K562 (cell line): ENCODE measurements around the gene ZNF124. TPM values are rescaled to one million over a fixed set of nuclear protein-coding genes. Genes with fewer than 3 reads are reported as not detected.

Source experiments
- ATAC-seq: fragments of 200-7000 bp; cut with Tn5 transposase; 3 replicates; pipeline ENCODE4 v1.9.1; 2020; ENCODE audit warnings: moderate library complexity
- BruUV-seq: library from RNA; stranded (reverse); fragments of 400-500 nt; replicated peaks from 2 replicates; lab custom pipeline; 2021; lab: Mats Ljungman, UMichigan
- CTCF ChIA-PET: fragments of 300-600 bp; formaldehyde crosslinking; extraction: SDS; loops from one replicate; lab custom pipeline; 2021; ENCODE audit warnings: low intra/inter-chr PET ratio; lab: Yijun Ruan, JAX
- POLR2A ChIA-PET: fragments of 300-600, 350-650 bp; sonication (Branson Sonifier 250); formaldehyde crosslinking; extraction: SDS; loops from one replicate; lab custom pipeline; 2021; ENCODE audit warnings: antibody characterized with exemption, inconsistent platforms; lab: Yijun Ruan, JAX
- DNase-seq, 4 experiments: peaks; one replicate each; pipeline versions ENCODE4 v3.0.0 to v3.0.0-alpha.2; 2011 to 2018; ENCODE audit warnings: low spot score in 3 of 4, mixed read lengths in 3 of 4; ENCODE audit errors: extremely low read depth in 1 of 4
- FAIRE-seq: peaks from 2 replicates; lab custom pipeline; 2011; peaks lifted over from hg19 to GRCh38; lab: Jason Lieb, UNC
- H2AFZ ChIP-seq: 2 replicates; pipeline ENCODE4 v1.6.0; 2011; ENCODE audit warnings: low read depth, low read length, control low read depth, inconsistent platforms
- H3K27ac ChIP-seq: fragments of 200-600 bp; 3 replicates; pipeline ENCODE4 v1.8.0; 2011; ENCODE audit warnings: low read depth, mild to moderate bottlenecking, control low read depth, inconsistent platforms, low read length, moderate library complexity, mixed read lengths; ENCODE audit errors: extremely low read depth
- H3K27me3 ChIP-seq, 2 experiments: fragments of 300-600 bp in 1 of 2; 2 replicates in 1 of 2; 3 replicates in 1 of 2; pipeline versions ENCODE4 v1.6.0 to v1.8.0; 2011; ENCODE audit warnings: inconsistent platforms in 2 of 2, low read length in 2 of 2, mild to moderate bottlenecking in 1 of 2, mixed read lengths in 1 of 2, moderate library complexity in 1 of 2; ENCODE audit not compliant: control insufficient read depth in 2 of 2, insufficient read depth in 2 of 2
- H3K36me3 ChIP-seq: fragments of 300-600 bp; 3 replicates; pipeline ENCODE4 v1.8.0; 2011; ENCODE audit warnings: mild to moderate bottlenecking, low read length, inconsistent platforms; ENCODE audit not compliant: control insufficient read depth, insufficient read depth
- H3K4me1 ChIP-seq, 2 experiments: fragments of 200-600 bp in 1 of 2; replicated peaks in 1 of 2; 2 replicates in 1 of 2; 3 replicates in 1 of 2; pipeline versions ENCODE4 v1.5.1 to v1.8.0; 2011; ENCODE audit warnings: inconsistent platforms in 2 of 2, low read length in 2 of 2, mild to moderate bottlenecking in 1 of 2, mixed read lengths in 1 of 2, moderate library complexity in 1 of 2; ENCODE audit not compliant: control insufficient read depth in 2 of 2, insufficient read depth in 2 of 2
- H3K4me2 ChIP-seq: 2 replicates; pipeline ENCODE4 v1.6.1; 2011; ENCODE audit warnings: low read length, control low read depth, inconsistent platforms, mixed read lengths; ENCODE audit not compliant: insufficient read depth
- H3K4me3 ChIP-seq: fragments of 200-600 bp; sonication (generic), shearing (Covaris generic); 2 replicates; pipeline ENCODE4 v1.5.1; 2016; ENCODE audit warnings: control low read depth, inconsistent platforms
- H3K79me2 ChIP-seq: fragments of 200-600 bp; 3 replicates; pipeline ENCODE4 v1.8.0; 2011; ENCODE audit warnings: low read length, inconsistent platforms; ENCODE audit not compliant: control insufficient read depth, insufficient read depth
- H3K9ac ChIP-seq, 2 experiments: 2 replicates each; pipeline versions ENCODE4 v1.6.0 to v1.6.1; 2011; ENCODE audit warnings: low read depth in 2 of 2, low read length in 2 of 2, control low read depth in 1 of 2, inconsistent platforms in 1 of 2, mild to moderate bottlenecking in 1 of 2, mixed read lengths in 1 of 2; ENCODE audit not compliant: insufficient read depth in 1 of 2
- H3K9me1 ChIP-seq: one replicate; pipeline ENCODE4 v1.6.0; 2011; ENCODE audit warnings: inconsistent platforms, mild to moderate bottlenecking, low read length, moderate library complexity; ENCODE audit not compliant: control insufficient read depth, insufficient read depth
- H3K9me3 ChIP-seq: replicated peaks from 2 replicates; pipeline ENCODE4 v1.5.1; 2011; ENCODE audit warnings: low read depth, low read length, inconsistent platforms; ENCODE audit not compliant: control insufficient read depth, insufficient read depth
- H4K20me1 ChIP-seq: replicated peaks from 2 replicates; pipeline ENCODE4 v1.6.1; 2011; ENCODE audit warnings: low read length, inconsistent platforms, mixed read lengths; ENCODE audit not compliant: control insufficient read depth, insufficient read depth
- ERF ChIP-seq: fragments of 450-650 bp; formaldehyde crosslinking; IDR thresholded peaks from 2 replicates; pipeline ENCODE4 v1.4.0; 2020; ENCODE audit warnings: mild to moderate bottlenecking, mixed read lengths
- ETS2 ChIP-seq: IDR thresholded peaks from 2 replicates; pipeline ENCODE4 v1.6.1; 2016; ENCODE audit warnings: borderline replicate concordance, missing genetic modification characterization, mild to moderate bottlenecking, moderate library complexity, missing compliant biosample characterization; ENCODE audit not compliant: poor library complexity, severe bottlenecking
- FIP1L1 ChIP-seq: fragments of 200-400 bp; formaldehyde crosslinking; IDR thresholded peaks from 2 replicates; pipeline ENCODE4 v1.6.1; 2018; ENCODE audit warnings: mild to moderate bottlenecking, low read depth, low read length; ENCODE audit not compliant: poor library complexity, severe bottlenecking
- KLF16 ChIP-seq: IDR thresholded peaks from 2 replicates; pipeline ENCODE4 v1.6.1; 2016; ENCODE audit warnings: antibody characterized with exemption
- NCOR1 ChIP-seq: fragments of 450-650 bp; IDR thresholded peaks from 2 replicates; pipeline ENCODE4 v1.6.1; 2016; ENCODE audit warnings: mild to moderate bottlenecking, moderate library complexity
- RREB1 ChIP-seq: fragments of 250-450 bp; sonication (Bioruptor Pico); IDR thresholded peaks from 2 replicates; pipeline ENCODE4 v1.4.0; 2020
- SIX5 ChIP-seq, 2 experiments: IDR thresholded peaks; 2 replicates each; pipeline ENCODE4 v1.6.1; 2011; ENCODE audit warnings: low read length in 2 of 2, borderline replicate concordance in 1 of 2, low read depth in 1 of 2, mild to moderate bottlenecking in 1 of 2, moderate library complexity in 1 of 2; ENCODE audit not compliant: insufficient read depth in 1 of 2
- STAT5A ChIP-seq: IDR thresholded peaks from 2 replicates; pipeline ENCODE4 v1.6.1; 2012; ENCODE audit warnings: low read length, inconsistent platforms, borderline replicate concordance
- ZNF512 ChIP-seq: IDR thresholded peaks from 2 replicates; pipeline ENCODE4 v1.6.1; 2016; ENCODE audit warnings: missing genetic modification characterization, missing compliant biosample characterization
- ZNF655 ChIP-seq: fragments of 250-450 bp; sonication (Bioruptor Pico); IDR thresholded peaks from 2 replicates; pipeline ENCODE4 v1.5.0; 2021
- WGBS: fragments of 100-300 bp; shearing (Covaris generic); methylation state at CpG from one replicate; pipeline ENCODE4 v1.1.6; 2016; ENCODE audit warnings: low coverage, mixed read lengths; ENCODE audit not compliant: insufficient coverage; ENCODE audit errors: missing lambda C conversion rate; 5-methylcytosine and 5-hydroxymethylcytosine counted together
- in situ Hi-C: fragments of 300-500 bp; cut with MboI; formaldehyde crosslinking; loops from 4 replicates; pipeline ENCODE4 v1.15.0; 2018; ENCODE audit warnings: inconsistent platforms, mixed read lengths
- intact Hi-C: fragments of 100-400 bp; cut with micrococcal nuclease; formaldehyde crosslinking; loops from 2 replicates; pipeline ENCODE4 v1.14.2; 2022
- polyA plus RNA-seq, 8 experiments: library from polyadenylated mRNA; depleted of rRNA in 4 of 8; stranded (reverse) in 5 of 8; unstranded in 3 of 8; fragments of >200 nt; fragmentation: Nextera tagmentation in 2 of 8; fragmentation: Illumina TruSeq in 1 of 8; extraction: Ambion mirVana in 2 of 8; extraction: Trizol in 1 of 8; gene quantifications; 2 replicates each; pipeline versions ENCODE4 v1.2.1 to v1.2.3, GENCODE V29; 2011 to 2014; ENCODE audit warnings: inconsistent platforms in 1 of 8, missing spikeins in 1 of 8
- total RNA-seq, 7 experiments: library from RNA; depleted of rRNA in 6 of 7; stranded (reverse); fragments of >200 nt in 6 of 7; fragmentation: Illumina TruSeq in 2 of 7; extraction: Trizol in 2 of 7; gene quantifications; 2 replicates each; pipeline versions ENCODE4 v1.2.1 to v1.2.3, GENCODE V29; 2011 to 2021; ENCODE audit warnings: low replicate concordance in 1 of 7

The ZNF124 gene
- total and polyA plus RNA-seq, 9 of the 15 experiments (the other 6 are each of a cell fraction or from before 2014, with no cell fraction given), result 7.6 to 71.5 (median 20.2) TPM

- TF ChIP-seq SIX5 (IDR thresholded peaks at IDR 0.05; ENCODE audit: borderline replicate concordance in 1 of 2, insufficient read depth in 1 of 2, low read depth in 1 of 2, low read length in 2 of 2), result no peak
- no peak for TF ChIP-seq STAT5A
Measured at GRCh38 chr1:247114351-247115140, 57.3 kb downstream of the ZNF124 start (continued).

GRCh38 chr1:247113733-247114271, 58.0 kb downstream of the ZNF124 start:
- CTCF ChIA-PET, result no interaction called here
- no peak overlapping the region for H3K4me3 ChIP-seq
- DNase-seq (no peak), ATAC-seq (no peak), FAIRE-seq (no peak)
- no peak overlapping the region for H3K9ac ChIP-seq
- no peaks in the 10 kb centered on the region for H3K27me3 ChIP-seq
- no peak overlapping the region for H2AFZ ChIP-seq
- POLR2A ChIA-PET, result no interaction called here
- H3K4me1 ChIP-seq, result peaks cover 4 to 35% of the 10 kb centered on the region in 2 experiments
- in situ Hi-C loops, result no loop called here
- H3K4me2 ChIP-seq, result no peak overlapping the region
- no peaks in the 10 kb centered on the region for H3K36me3 ChIP-seq
- peaks cover 5% of the 10 kb centered on the region for H3K9me3 ChIP-seq
- intact Hi-C loops, result loop anchor here (5.0 kb wide), 1 partner anchor 98 kb away; no protein-coding TSS in a partner anchor
- BruUV-seq, result no TSS peak
- H4K20me1 ChIP-seq, result no peaks in the 10 kb centered on the region
- H3K79me2 ChIP-seq, result no peaks in the 10 kb centered on the region; the same call in 2 of the 3 replicates
- H3K27ac ChIP-seq, result no peak overlapping the region
- H3K9me1 ChIP-seq, result no peaks in the 10 kb centered on the region
- 79% methylated on average over 5 of the region's 5 CpGs for WGBS
- TF ChIP-seq KLF16 (no peak), RREB1 (CRISPR knock-in tag) (no peak), NCOR1 (no peak), ZNF655 (CRISPR knock-in tag) (no peak), ETS2 (tag) (no peak), ZNF512 (tag) (no peak), ERF (CRISPR knock-in tag) (no peak), FIP1L1 (no peak)
